22Rv1 (cell line): ENCODE results near the gene ANKRD9.
A peak's percentile ranks its signal among the peaks of the same experiment; 100 is the strongest.

Experiments used
- H3K27ac ChIP-seq: fragments of 450-650 bp; 2 replicates; pipeline ENCODE4 v1.5.1; 2017
- ZFX ChIP-seq: fragments of 450-650 bp; IDR thresholded peaks from 2 replicates; pipeline ENCODE4 v1.6.1; 2017; ENCODE audit warnings: antibody characterized with exemption, borderline replicate concordance
- TF ChIP-seq, protein P1 (sequence below): fragments of 450-650 bp; IDR thresholded peaks from 2 replicates; pipeline ENCODE4 v1.5.1; 2017; ENCODE audit warnings: mild to moderate bottlenecking

Gene ANKRD9

DNA sequence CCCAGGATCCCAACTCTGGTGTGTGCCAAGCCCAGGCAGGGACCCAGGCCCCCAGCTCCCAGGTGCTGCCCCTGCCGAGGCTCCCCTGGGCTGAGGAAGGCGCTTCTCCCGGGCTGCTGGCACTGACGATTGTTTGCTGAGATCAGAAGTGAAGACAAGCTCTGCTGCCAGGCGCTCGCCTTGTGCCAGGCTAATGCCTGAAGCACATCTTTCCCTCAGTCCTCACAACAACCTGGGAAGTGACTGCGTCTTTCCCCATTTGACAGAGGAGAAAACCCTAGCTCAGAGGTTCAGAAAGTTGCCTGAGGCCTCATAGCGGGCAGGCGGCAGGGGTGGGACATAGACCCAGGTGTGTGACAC lies 36.8 kb downstream of the ANKRD9 start:
- peak overlapping the region; percentile 34; the same call in 1 of the 2 replicates for H3K27ac ChIP-seq
- TF ChIP-seq, protein P1, sequence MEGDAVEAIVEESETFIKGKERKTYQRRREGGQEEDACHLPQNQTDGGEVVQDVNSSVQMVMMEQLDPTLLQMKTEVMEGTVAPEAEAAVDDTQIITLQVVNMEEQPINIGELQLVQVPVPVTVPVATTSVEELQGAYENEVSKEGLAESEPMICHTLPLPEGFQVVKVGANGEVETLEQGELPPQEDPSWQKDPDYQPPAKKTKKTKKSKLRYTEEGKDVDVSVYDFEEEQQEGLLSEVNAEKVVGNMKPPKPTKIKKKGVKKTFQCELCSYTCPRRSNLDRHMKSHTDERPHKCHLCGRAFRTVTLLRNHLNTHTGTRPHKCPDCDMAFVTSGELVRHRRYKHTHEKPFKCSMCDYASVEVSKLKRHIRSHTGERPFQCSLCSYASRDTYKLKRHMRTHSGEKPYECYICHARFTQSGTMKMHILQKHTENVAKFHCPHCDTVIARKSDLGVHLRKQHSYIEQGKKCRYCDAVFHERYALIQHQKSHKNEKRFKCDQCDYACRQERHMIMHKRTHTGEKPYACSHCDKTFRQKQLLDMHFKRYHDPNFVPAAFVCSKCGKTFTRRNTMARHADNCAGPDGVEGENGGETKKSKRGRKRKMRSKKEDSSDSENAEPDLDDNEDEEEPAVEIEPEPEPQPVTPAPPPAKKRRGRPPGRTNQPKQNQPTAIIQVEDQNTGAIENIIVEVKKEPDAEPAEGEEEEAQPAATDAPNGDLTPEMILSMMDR = no peak
- no peak for TF ChIP-seq ZFX

GRCh38 chr14:102471921-102472790 lies 37.4 kb downstream of the ANKRD9 start:
- no peak for TF ChIP-seq ZFX
- TF ChIP-seq, protein P1 = no peak
- H3K27ac ChIP-seq = peak overlapping the region; percentile 34; the same call in 1 of the 2 replicates

- TF ChIP-seq ZFX = no peak
- TF ChIP-seq, protein P1 = no peak
- H3K27ac ChIP-seq = no peak overlapping the region
Measured at GRCh38 chr14:102469261-102469660, 40.3 kb downstream of the ANKRD9 start.

DNA sequence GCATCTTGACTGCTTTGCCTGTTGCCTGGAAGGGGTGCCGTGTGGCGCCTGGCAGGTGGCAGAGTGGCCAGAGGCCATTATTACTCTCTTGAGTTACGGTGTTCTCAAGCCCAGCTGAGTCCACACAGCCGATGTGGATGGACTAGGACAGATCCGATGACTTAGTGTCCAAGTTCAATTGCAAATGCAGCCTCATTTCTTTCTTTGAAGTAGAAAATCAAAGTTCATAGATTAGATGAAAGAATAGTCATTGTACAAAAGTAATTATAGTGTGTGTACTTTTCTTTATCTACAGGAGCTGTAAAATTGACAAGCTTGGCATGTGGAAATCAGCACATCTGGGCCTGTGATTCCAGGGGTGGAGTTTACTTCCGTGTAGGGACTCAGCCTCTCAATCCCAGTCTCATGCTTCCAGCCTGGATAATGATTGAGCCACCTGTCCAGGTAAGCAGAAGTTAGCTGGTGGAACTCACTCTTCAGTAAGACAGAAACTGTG lies 44.7 kb downstream of the ANKRD9 start:
- H3K27ac ChIP-seq = no peak overlapping the region
- no peak for TF ChIP-seq ZFX

DNA sequence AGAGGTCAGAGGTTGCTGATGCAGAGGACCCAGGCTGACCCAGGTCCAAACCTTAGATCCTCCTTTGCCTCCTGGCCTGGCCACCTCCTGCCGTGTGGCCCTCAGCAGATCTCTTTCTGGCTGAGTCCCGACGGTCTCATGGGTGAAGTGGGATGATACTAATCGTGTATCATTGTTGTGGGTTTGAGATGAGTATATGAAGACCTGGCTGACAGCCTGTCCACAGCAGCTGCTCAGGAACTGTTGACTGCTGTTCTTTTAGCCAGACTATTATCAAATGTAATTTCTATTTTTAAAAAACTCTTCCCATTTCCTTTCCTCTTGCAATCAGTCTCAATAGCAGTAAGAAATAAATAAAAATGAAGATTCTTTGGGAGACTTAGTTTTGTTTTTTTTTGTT lies 45.6 kb downstream of the ANKRD9 start:
- H3K27ac ChIP-seq = no peak overlapping the region

DNA sequence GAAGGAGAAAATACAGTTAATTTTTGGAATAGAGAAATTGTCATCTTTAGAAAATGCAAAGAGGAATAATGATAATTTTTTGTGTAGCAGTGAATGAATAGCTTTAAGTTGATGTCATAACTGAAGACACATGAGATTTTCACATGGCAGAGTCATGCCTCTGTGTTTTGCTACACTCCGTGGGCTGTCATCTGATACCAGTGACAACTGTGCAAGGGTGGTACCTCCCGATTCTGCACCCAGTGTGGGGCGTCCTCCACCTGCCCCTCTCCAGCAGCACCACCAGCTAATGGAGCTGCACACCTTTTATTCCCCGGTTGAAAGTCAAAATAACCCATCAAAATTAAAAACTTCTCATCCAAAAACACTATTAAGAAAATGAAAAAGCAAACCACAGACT lies 47.2 kb downstream of the ANKRD9 start:
- TF ChIP-seq ZFX = no peak
- TF ChIP-seq, protein P1 = no peak
- no peak overlapping the region for H3K27ac ChIP-seq

More for the DNA sequence above, 45.6 kb downstream of the ANKRD9 start:
- TF ChIP-seq, protein P1 = no peak
- no peak for TF ChIP-seq ZFX

DNA sequence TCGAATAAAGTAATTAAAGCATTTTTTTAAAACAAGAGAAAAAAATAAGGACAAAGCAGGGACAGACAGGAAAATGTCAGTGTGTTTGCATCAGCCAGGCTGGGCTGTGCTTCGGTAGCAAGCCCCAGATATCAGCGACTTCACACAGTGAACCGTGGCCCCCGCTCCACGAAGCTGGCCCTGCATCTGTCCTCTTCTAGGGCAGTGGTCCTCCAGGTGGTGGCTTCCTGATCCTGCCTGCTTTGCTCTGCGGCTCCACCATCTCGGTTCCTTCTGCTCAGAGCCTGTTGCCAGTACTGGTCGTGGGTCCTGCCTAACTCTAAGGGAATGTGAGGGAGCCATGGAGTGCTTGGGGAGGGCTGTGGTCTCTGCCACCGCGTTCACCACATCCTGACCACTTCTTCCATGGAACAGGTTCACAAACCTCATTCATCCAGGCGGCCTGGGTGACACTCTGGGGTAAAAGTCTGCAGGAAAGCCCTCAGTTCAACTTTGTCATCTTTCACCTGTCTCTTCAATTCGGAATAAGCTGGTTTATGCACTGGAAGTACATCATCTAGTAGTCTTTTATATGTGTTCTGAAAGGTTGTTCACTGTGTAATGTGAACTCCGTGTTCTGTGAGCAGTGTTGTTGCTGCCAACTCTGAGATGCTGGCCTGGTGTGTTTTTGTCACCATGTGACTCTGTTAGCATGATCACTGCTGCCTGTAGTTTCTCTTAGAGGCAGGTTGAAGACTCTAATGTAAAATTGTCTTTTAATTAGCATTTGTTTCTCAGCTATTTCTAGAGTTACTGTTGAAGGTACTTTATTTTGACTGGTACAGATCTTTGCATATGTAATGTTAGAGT lies 47.9 kb downstream of the ANKRD9 start:
- TF ChIP-seq, protein P1 = no peak
- no peak for TF ChIP-seq ZFX
- H3K27ac ChIP-seq = no peak overlapping the region
